H1 (cell line): Measurements from ENCODE around the gene SPSB1. TPM values are rescaled to one million over a fixed set of nuclear protein-coding genes. Genes with fewer than 3 reads are reported as not detected.

Source experiments
- CTCF ChIA-PET: fragments of 300-600 bp; sonication (Branson Sonifier 250); formaldehyde crosslinking; loops from one replicate; lab custom pipeline; 2021; ENCODE audit not compliant: partially characterized antibody; lab: Charles Lee
- POLR2A ChIA-PET: fragments of 300-600 bp; sonication (Branson Sonifier 250); formaldehyde crosslinking; loops from one replicate; lab custom pipeline; 2021; ENCODE audit warnings: inconsistent platforms; ENCODE audit not compliant: partially characterized antibody; lab: Charles Lee
- DNase-seq, 2 experiments: peaks; one replicate each; pipeline versions ENCODE4 v3.0.0 to v3.0.0-alpha.2; 2010 to 2022; ENCODE audit warnings: low spot score in 2 of 2, low read depth in 1 of 2, mixed read lengths in 1 of 2
- FAIRE-seq: peaks from 2 replicates; lab custom pipeline; 2011; peaks lifted over from hg19 to GRCh38; lab: Jason Lieb, UNC
- H2AFZ ChIP-seq: 2 replicates; pipeline ENCODE4 v1.8.1; 2012; ENCODE audit warnings: low read length, inconsistent platforms
- H2AK5ac ChIP-seq: 2 replicates; pipeline ENCODE4 v1.6.1; 2013; ENCODE audit warnings: low read depth, low read length
- H2BK120ac ChIP-seq: replicated peaks from 2 replicates; pipeline ENCODE3; 2013; ENCODE audit warnings: low read depth, low read length, inconsistent platforms
- H2BK12ac ChIP-seq: 2 replicates; pipeline ENCODE4 v1.6.1; 2013; ENCODE audit warnings: low read depth, low read length
- H2BK15ac ChIP-seq: 2 replicates; pipeline ENCODE4 v1.6.1; 2013; ENCODE audit warnings: low read length
- H2BK20ac ChIP-seq: 2 replicates; pipeline ENCODE4 v1.6.1; 2013; ENCODE audit warnings: low read length
- H2BK5ac ChIP-seq: 2 replicates; pipeline ENCODE4 v1.6.1; 2013; ENCODE audit warnings: low read depth, low read length
- H3K14ac ChIP-seq: 2 replicates; pipeline ENCODE4 v1.6.1; 2013; ENCODE audit warnings: inconsistent platforms; ENCODE audit not compliant: insufficient read length
- H3K18ac ChIP-seq: 2 replicates; pipeline ENCODE4 v1.6.1; 2013; ENCODE audit warnings: low read length; ENCODE audit errors: extremely low read depth
- H3K23ac ChIP-seq: 2 replicates; pipeline ENCODE4 v1.6.1; 2013; ENCODE audit warnings: inconsistent platforms; ENCODE audit not compliant: insufficient read length
- H3K23me2 ChIP-seq: 2 replicates; pipeline ENCODE4 v1.6.1; 2013; ENCODE audit warnings: low read depth, low read length
- H3K27ac ChIP-seq: 2 replicates; pipeline ENCODE4 v1.6.1; 2011; ENCODE audit warnings: low read depth, low read length, inconsistent platforms
- H3K27me3 ChIP-seq, 4 experiments: replicated peaks in 1 of 4; 1 replicate in 1 of 4; 2 replicates in 3 of 4; pipeline versions ENCODE4 v1.6.1 to v1.8.1; 2011 to 2013; ENCODE audit warnings: low read length in 3 of 4, mild to moderate bottlenecking in 3 of 4, inconsistent platforms in 2 of 4, mixed read lengths in 2 of 4, moderate library complexity in 1 of 4; ENCODE audit not compliant: control insufficient read depth in 3 of 4, insufficient read depth in 3 of 4; ENCODE audit errors: extremely low read depth in 1 of 4
- H3K36me3 ChIP-seq, 4 experiments: 2 replicates each; pipeline versions ENCODE4 v1.6.1 to v1.8.1; 2011 to 2013; ENCODE audit warnings: mild to moderate bottlenecking in 4 of 4, low read length in 3 of 4, moderate library complexity in 2 of 4, control low read depth in 1 of 4, inconsistent platforms in 1 of 4; ENCODE audit not compliant: insufficient read depth in 4 of 4, control insufficient read depth in 2 of 4
- H3K4ac ChIP-seq: replicated peaks from 2 replicates; pipeline ENCODE3; 2013; ENCODE audit warnings: low read length, low read depth, mixed read lengths, inconsistent platforms; ENCODE audit not compliant: insufficient read length
- H3K4me1 ChIP-seq, 4 experiments: replicated peaks in 1 of 4; 1 replicate in 1 of 4; 2 replicates in 3 of 4; pipeline versions ENCODE4 v1.6.1 to v1.8.1; 2011 to 2013; ENCODE audit warnings: low read length in 3 of 4, inconsistent platforms in 2 of 4, mixed read lengths in 1 of 4; ENCODE audit not compliant: insufficient read depth in 4 of 4, control insufficient read depth in 3 of 4
- H3K4me2 ChIP-seq, 2 experiments: 2 replicates each; pipeline versions ENCODE4 v1.6.1 to v1.8.1; 2011 to 2013; ENCODE audit warnings: low read depth in 2 of 2, low read length in 2 of 2, control low read depth in 1 of 2, inconsistent platforms in 1 of 2, mild to moderate bottlenecking in 1 of 2; ENCODE audit not compliant: insufficient read depth in 1 of 2
- H3K4me3 ChIP-seq, 4 experiments: fragments of 200-600, 300-600 bp in 1 of 4; sonication (generic), shearing (Covaris generic), sonication (Bioruptor Twin) in 1 of 4; 2 replicates each; pipeline versions ENCODE4 v1.5.1 to v1.8.1; 2011 to 2016; ENCODE audit warnings: low read length in 4 of 4, low read depth in 3 of 4, control low read depth in 2 of 4, inconsistent platforms in 2 of 4, mild to moderate bottlenecking in 2 of 4, mixed read lengths in 1 of 4, moderate library complexity in 1 of 4; ENCODE audit not compliant: insufficient read depth in 2 of 4; ENCODE audit errors: extremely low read depth in 1 of 4
- H3K56ac ChIP-seq: replicated peaks from 2 replicates; pipeline ENCODE3; 2013; ENCODE audit warnings: low read depth, mild to moderate bottlenecking, mixed read lengths, low read length, inconsistent platforms; ENCODE audit not compliant: insufficient read length
- H3K79me1 ChIP-seq: 2 replicates; pipeline ENCODE4 v1.6.1; 2013; ENCODE audit warnings: low read depth, low read length, control low read depth
- H3K79me2 ChIP-seq, 2 experiments: 2 replicates each; pipeline versions ENCODE4 v1.6.1 to v1.8.1; 2012 to 2013; ENCODE audit warnings: low read length in 2 of 2, mild to moderate bottlenecking in 2 of 2, inconsistent platforms in 1 of 2; ENCODE audit not compliant: insufficient read depth in 2 of 2, control insufficient read depth in 1 of 2
- H3K9ac ChIP-seq, 4 experiments: replicated peaks in 1 of 4; 1 replicate in 1 of 4; 2 replicates in 3 of 4; pipeline versions ENCODE4 v1.6.1 to v1.8.1; 2011 to 2013; ENCODE audit warnings: low read depth in 3 of 4, low read length in 3 of 4, control low read depth in 2 of 4, mild to moderate bottlenecking in 2 of 4, moderate library complexity in 2 of 4, inconsistent platforms in 1 of 4; ENCODE audit errors: extremely low read depth in 1 of 4
- H3K9me3 ChIP-seq, 2 experiments: 2 replicates each; pipeline versions ENCODE4 v1.6.1 to v1.8.1; 2012 to 2013; ENCODE audit warnings: mild to moderate bottlenecking in 2 of 2, moderate library complexity in 2 of 2, control low read depth in 1 of 2, inconsistent platforms in 1 of 2, low read depth in 1 of 2, low read length in 1 of 2, mixed read lengths in 1 of 2; ENCODE audit not compliant: insufficient read depth in 2 of 2
- H4K20me1 ChIP-seq, 2 experiments: replicated peaks in 1 of 2; 2 replicates each; pipeline versions ENCODE3 to v1.8.1; 2011 to 2013; ENCODE audit warnings: inconsistent platforms in 2 of 2, low read length in 2 of 2, mild to moderate bottlenecking in 1 of 2; ENCODE audit not compliant: insufficient read depth in 2 of 2, control insufficient read depth in 1 of 2
- H4K5ac ChIP-seq: 2 replicates; pipeline ENCODE4 v1.6.1; 2013; ENCODE audit warnings: low read length, low read depth, mixed read lengths, inconsistent platforms; ENCODE audit not compliant: insufficient read length
- H4K8ac ChIP-seq: 2 replicates; pipeline ENCODE4 v1.8.0; 2013; ENCODE audit warnings: mild to moderate bottlenecking, moderate library complexity, low read length, inconsistent platforms; ENCODE audit not compliant: insufficient read depth; ENCODE audit errors: extremely low read depth
- H4K91ac ChIP-seq: replicated peaks from 2 replicates; pipeline ENCODE3; 2013; ENCODE audit warnings: low read length, mixed read lengths, inconsistent platforms; ENCODE audit not compliant: insufficient read length
- ASH2L ChIP-seq: fragments of 200-600, 300-600 bp; sonication (generic); IDR thresholded peaks from one replicate; pipeline ENCODE4 v1.7.1; 2017; ENCODE audit warnings: low read length
- BACH1 ChIP-seq: IDR thresholded peaks from 2 replicates; pipeline ENCODE4 v1.6.1; 2012; ENCODE audit warnings: low read length, improper control_type of control experiment
- BCL11A ChIP-seq, 2 experiments: IDR thresholded peaks; one replicate each; pipeline ENCODE4 v1.6.1; 2011; ENCODE audit warnings: low read depth in 2 of 2, low read length in 2 of 2, mild to moderate bottlenecking in 2 of 2
- CHD1 ChIP-seq: IDR thresholded peaks from 2 replicates; pipeline ENCODE4 v1.6.1; 2012; ENCODE audit warnings: low read depth, low read length, improper control_type of control experiment
- CREB1 ChIP-seq: IDR thresholded peaks from 2 replicates; pipeline ENCODE4 v1.6.1; 2012; ENCODE audit warnings: inconsistent platforms
- CTBP2 ChIP-seq: IDR thresholded peaks from 2 replicates; pipeline ENCODE4 v1.7.0; 2011; ENCODE audit warnings: borderline replicate concordance, mild to moderate bottlenecking, moderate library complexity, mixed read lengths, low read length; ENCODE audit not compliant: insufficient read depth, insufficient read length
- HDAC2 ChIP-seq, 2 experiments: fragments of 300-600 bp in 1 of 2; sonication (generic) in 1 of 2; IDR thresholded peaks; 2 replicates each; pipeline ENCODE4 v1.6.1; 2011 to 2012; ENCODE audit warnings: low read depth in 2 of 2, low read length in 2 of 2, mild to moderate bottlenecking in 2 of 2, moderate library complexity in 2 of 2, borderline replicate concordance in 1 of 2, inconsistent platforms in 1 of 2
- NANOG ChIP-seq: IDR thresholded peaks from 2 replicates; pipeline ENCODE4 v1.6.1; 2011; ENCODE audit warnings: low read length, low read depth, mild to moderate bottlenecking, inconsistent platforms; ENCODE audit not compliant: insufficient read depth, poor library complexity, severe bottlenecking
- SIRT6 ChIP-seq: IDR thresholded peaks from one replicate; pipeline ENCODE4 v1.7.1; 2012; ENCODE audit warnings: low read length, inconsistent platforms
- SP2 ChIP-seq: IDR thresholded peaks from 2 replicates; pipeline ENCODE4 v1.6.1; 2012; ENCODE audit warnings: mild to moderate bottlenecking, low read length, inconsistent platforms
- USF2 ChIP-seq: IDR thresholded peaks from 2 replicates; pipeline ENCODE4 v1.6.1; 2011; ENCODE audit warnings: low read length, improper control_type of control experiment
- ZNF274 ChIP-seq: IDR thresholded peaks from 2 replicates; pipeline ENCODE4 v1.7.0; 2012; ENCODE audit warnings: low read length, borderline replicate concordance; ENCODE audit errors: extremely low read depth
- WGBS, 2 experiments: shearing (Covaris generic) in 1 of 2; methylation state at CpG; one replicate each; pipeline versions ENCODE4 v1.1.6 to v1.1.7; 2013 to 2015; ENCODE audit warnings: low lambda C conversion rate in 2 of 2, mixed read lengths in 2 of 2, inconsistent platforms in 1 of 2, low coverage in 1 of 2, missing lambda C conversion rate in 1 of 2; ENCODE audit not compliant: insufficient replicate concordance in 2 of 2, insufficient coverage in 1 of 2, insufficient read length in 1 of 2; ENCODE audit errors: extremely low coverage in 1 of 2, missing lambda C conversion rate in 1 of 2; 5-methylcytosine and 5-hydroxymethylcytosine counted together
- polyA plus RNA-seq, 7 experiments: library from polyadenylated mRNA; depleted of rRNA in 3 of 7; stranded (reverse) in 5 of 7; unstranded in 2 of 7; fragments of >200 nt in 5 of 7; fragments of 200-250 nt in 2 of 7; gene quantifications; 1 replicate in 5 of 7; 2 replicates in 1 of 7; 4 replicates in 1 of 7; pipeline versions ENCODE4 v1.2.1 to v1.2.3, GENCODE V29; 2011 to 2013; ENCODE audit warnings: missing spikeins in 2 of 7, mixed read lengths in 2 of 7
- total RNA-seq: library from RNA; stranded (reverse); fragmentation: NEBNext Ultra II Directional; extraction: Animal tissue kit (Norgen Biotek cat#: 25700); gene quantifications from 2 replicates; pipeline ENCODE4 v1.2.1, GENCODE V29; 2021

The SPSB1 gene
- total and polyA plus RNA-seq, 2 of the 8 experiments (the other 6 are each of a cell fraction or from before 2014, with no cell fraction given), result 5.3 to 6.4 TPM

DNA sequence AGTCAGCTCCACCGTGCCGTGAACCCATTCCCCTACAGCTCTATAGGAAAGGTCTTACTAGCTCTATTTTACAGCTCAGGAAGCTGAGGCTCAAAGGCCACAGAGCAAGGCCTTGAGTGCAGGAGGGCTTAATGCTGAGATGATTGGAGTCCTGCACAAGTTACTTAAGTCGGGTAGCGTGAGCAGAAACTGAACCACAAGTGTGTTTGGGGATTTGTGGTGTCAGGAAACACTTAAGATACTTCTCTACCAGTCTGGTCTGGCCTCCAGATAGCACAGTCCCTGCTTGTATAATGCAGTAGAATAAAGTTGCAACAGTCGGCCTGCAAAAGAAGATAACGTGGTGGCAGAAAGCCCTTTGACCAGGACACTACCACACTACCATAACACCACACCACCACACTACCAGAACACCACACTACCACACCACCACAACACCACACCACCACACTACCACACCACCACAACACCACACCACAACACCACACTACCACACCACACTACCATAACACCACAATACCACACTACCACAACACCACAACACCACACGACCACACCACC lies 118.1 kb downstream of the SPSB1 start:
- peaks cover 0 to 3% of the 10 kb centered on the region in 2 experiments for H4K20me1 ChIP-seq
- H2BK120ac ChIP-seq, result peak overlapping the region; percentile 53
- no peaks in the 10 kb centered on the region for H3K9me3 ChIP-seq
- no peak overlapping the region for H3K4me2 ChIP-seq
- no peaks in the 10 kb centered on the region for H3K79me2 ChIP-seq
- H3K27me3 ChIP-seq, result no peaks in the 10 kb centered on the region
- peak overlapping the region; percentile 96 for H4K91ac ChIP-seq
- peak overlapping the region; percentile 94 for H2BK20ac ChIP-seq
- CTCF ChIA-PET, result interaction anchor here (0.6 to 1.2 kb wide), 2 partner anchors 13 to 25 kb away, joined by 3 read pairs; no protein-coding TSS in a partner anchor
- peak overlapping the region; percentile 0 for H4K5ac ChIP-seq
- peak overlapping the region; percentile 75; the same call in 1 of the 2 replicates for H4K8ac ChIP-seq
- WGBS, 2 experiments, result 82% methylated on average over 7 of the region's 7 CpGs; no CpG with 5 or more reads in 1 of the 2 experiments
- DNase-seq (no peak), FAIRE-seq (peak; percentile 70)
- H3K4me1 ChIP-seq, result peaks cover 0 to 10% (median 6%) of the 10 kb centered on the region in 4 experiments; a peak in 6 of 7 replicates
- no peak overlapping the region for H3K27ac ChIP-seq
- H2AK5ac ChIP-seq, result peak overlapping the region; percentile 86
- no peaks in the 10 kb centered on the region; the same call in 1 of the 2 replicates for H3K79me1 ChIP-seq
- no peak overlapping the region; a peak in 1 of 7 replicates for H3K9ac ChIP-seq
- H3K23ac ChIP-seq, result no peak overlapping the region
- H3K18ac ChIP-seq, result no peak overlapping the region; the same call in 1 of the 2 replicates
- H2BK5ac ChIP-seq, result peak overlapping the region; percentile 63; the same call in 1 of the 2 replicates
- H3K36me3 ChIP-seq, result no peaks in the 10 kb centered on the region
- peak overlapping the region; percentile 93 for H2BK12ac ChIP-seq
- POLR2A ChIA-PET, result interaction anchor here (0.8 kb wide), 1 partner anchor 10 kb away, joined by 4 read pairs; no protein-coding TSS in a partner anchor
- H3K23me2 ChIP-seq, result peaks cover 4% of the 10 kb centered on the region; the same call in 1 of the 2 replicates
- no peak overlapping the region for H2AFZ ChIP-seq
- no peak overlapping the region for H3K4me3 ChIP-seq
- H3K14ac ChIP-seq, result no peak overlapping the region
- H2BK15ac ChIP-seq, result peak overlapping the region; percentile 98
- peak overlapping the region; percentile 98 for H3K4ac ChIP-seq
- peak overlapping the region; percentile 99 for H3K56ac ChIP-seq
- TF ChIP-seq BCL11A (IDR thresholded peaks at IDR 0.05; ENCODE audit: low read depth in 2 of 2, low read length in 2 of 2) (no peak), ZNF274 (no peak), NANOG (no peak), SP2 (no peak), CHD1 (no peak), SIRT6 (no peak), CREB1 (no peak), BACH1 (no peak), ASH2L (no peak), HDAC2 (IDR thresholded peaks at IDR 0.05; ENCODE audit: borderline replicate concordance in 1 of 2, low read depth in 2 of 2, low read length in 2 of 2) (no peak), CTBP2 (no peak), USF2 (no peak)
